HG02970 (cell line): ENCODE measurements around the gene GSG1L.

Source experiments
- ATAC-seq: cut with Tn5 transposase; IDR thresholded peaks from one replicate; pipeline ENCODE4 v1.9.1; 2021; ENCODE audit warnings: mild to moderate bottlenecking, moderate library complexity, moderate number of reproducible peaks; ENCODE audit not compliant: unreplicated experiment, low FRiP score

The GSG1L gene

GRCh38 chr16:27784351-27785306, 278.9 kb downstream of the GSG1L start:
- no peak for ATAC-seq

- ATAC-seq: no peak
Observed at GRCh38 chr16:27781981-27782880, 281.3 kb downstream of the GSG1L start.

- no peak for ATAC-seq
Observed at GRCh38 chr16:27781195-27781524, 282.4 kb downstream of the GSG1L start.

GRCh38 chr16:27780468-27781194, 282.9 kb downstream of the GSG1L start:
- no peak for ATAC-seq

DNA sequence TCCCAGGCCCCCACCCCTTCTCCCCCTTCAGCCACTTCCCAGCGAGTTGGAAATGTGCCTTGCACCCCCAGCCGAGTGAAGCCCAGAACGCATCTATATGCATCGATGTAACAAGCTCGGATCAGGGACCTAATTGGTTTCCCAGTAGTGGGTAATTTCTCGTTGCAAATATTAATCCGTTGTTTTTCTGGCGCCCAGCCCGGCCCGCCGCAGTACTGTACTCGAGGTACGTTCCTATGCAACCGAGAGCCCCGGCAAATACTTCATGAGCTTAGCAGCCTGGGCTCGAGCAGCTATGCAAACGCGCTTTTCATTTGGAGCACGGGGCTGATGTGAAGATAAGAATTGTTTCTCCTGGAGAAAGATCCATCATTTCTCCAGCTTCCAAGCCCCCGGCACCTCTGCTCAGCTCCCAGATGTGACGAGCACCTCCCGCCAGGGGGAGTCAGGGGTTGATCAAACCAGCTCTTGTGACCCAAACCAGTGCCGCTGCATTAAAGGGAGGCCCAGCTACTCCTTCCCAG, 283.8 kb downstream of the GSG1L start:
- ATAC-seq: no peak

- ATAC-seq: no peak
Observed at GRCh38 chr16:27778926-27779570, 284.5 kb downstream of the GSG1L start.

- ATAC-seq: no peak
Observed at GRCh38 chr16:27778171-27778925, 285.2 kb downstream of the GSG1L start.

DNA sequence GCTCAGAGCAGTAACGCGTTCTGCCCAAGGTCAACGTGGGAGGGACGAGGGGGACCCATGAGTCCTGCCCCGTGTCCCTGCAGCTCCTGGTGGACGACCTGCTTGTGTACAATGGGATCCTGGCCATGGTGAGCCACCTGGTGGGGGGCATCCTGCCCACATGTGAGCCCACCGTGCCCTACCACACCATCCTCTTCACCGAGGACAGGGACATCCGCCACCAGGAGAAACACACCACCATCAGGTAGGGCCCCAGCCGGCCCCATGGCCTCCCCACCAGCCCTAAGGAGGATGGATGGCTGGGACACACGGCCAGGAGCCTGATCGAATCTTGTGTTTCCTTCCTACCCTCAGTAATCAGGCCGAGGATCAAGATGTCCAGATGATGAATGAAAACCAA, 286.0 kb downstream of the GSG1L start:
- no peak for ATAC-seq

GRCh38 chr16:27776556-27777225, 286.8 kb downstream of the GSG1L start:
- ATAC-seq: no peak

GRCh38 chr16:27775254-27775653, 288.3 kb downstream of the GSG1L start:
- no peak for ATAC-seq

DNA sequence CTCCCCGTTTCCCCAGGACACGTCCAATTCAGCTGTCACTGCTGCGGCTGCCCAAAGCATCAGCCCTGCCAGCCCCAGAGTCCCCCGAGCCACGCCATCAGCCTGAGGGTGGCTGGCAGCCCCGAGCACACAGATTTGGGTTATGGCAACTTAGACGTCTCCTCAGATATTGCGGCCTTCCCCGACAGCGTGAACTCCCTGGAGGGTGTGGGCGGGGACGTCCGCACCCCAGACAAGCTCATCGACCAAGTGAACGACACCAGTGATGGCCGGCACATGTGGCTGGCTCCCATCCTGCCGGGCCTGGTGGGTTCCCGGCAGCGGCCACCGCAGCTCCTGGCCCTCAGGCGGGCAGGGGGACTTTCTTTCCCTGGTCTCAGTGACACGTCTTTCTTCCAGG, 288.7 kb downstream of the GSG1L start:
- ATAC-seq: no peak

DNA sequence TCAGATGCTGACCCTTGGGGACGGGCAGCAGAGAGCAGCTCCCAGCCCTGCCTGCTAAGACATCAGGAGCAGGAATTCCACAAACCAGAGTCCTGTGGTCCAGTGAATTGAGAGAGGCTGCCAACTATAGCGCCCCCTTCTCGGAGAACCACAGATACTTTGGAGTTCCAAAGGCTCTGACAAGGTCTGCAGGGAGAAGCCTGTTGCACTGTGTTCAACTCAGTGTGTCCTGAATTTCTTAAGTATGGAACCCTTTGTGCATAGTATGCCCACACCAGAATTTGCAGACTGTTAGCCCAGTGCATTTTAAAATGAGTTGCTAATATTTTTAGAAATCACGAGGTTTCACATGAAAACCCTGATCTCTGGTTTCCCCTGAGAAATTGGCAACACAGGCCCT, 290.2 kb downstream of the GSG1L start:
- no peak for ATAC-seq

DNA sequence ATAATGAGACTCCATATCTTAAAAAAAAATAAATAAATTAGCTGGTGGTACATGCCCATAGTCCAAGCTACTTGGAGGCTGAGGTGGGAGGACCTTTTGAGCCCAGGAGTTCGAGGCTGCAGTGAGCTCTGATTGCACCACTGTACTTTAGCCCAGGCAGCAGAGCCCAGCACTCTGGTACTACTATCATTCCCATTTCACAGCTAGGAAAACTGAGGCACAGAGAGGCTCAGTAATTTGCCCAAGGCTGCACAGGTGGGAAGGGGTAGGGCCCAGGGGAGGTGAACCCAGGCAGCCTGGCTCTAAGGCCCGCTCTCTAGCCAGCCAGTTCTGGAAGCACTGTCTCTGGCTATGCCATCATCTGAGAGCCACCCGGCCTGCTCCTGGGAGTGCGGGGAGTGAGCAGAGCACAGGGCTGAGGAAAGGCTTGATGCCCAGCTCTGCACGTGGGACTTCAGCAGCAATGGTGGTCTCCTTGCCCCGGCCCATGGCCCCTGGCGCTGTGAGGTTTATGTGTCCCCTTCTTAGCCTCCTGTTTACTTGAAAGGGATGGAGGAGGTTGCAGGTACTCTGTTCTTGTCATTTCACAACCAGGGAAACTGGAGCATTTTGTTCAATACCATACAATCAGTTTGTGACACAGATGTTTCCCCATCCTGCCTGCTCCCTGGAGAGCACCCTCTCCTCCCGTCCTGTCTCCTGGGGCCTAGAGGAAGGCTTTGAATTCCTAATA, 291.3 kb downstream of the GSG1L start:
- ATAC-seq: no peak

GRCh38 chr16:27771201-27771910, 292.2 kb downstream of the GSG1L start:
- no peak for ATAC-seq

- no peak for ATAC-seq
Observed at GRCh38 chr16:27770271-27771196, 293.0 kb downstream of the GSG1L start.

DNA sequence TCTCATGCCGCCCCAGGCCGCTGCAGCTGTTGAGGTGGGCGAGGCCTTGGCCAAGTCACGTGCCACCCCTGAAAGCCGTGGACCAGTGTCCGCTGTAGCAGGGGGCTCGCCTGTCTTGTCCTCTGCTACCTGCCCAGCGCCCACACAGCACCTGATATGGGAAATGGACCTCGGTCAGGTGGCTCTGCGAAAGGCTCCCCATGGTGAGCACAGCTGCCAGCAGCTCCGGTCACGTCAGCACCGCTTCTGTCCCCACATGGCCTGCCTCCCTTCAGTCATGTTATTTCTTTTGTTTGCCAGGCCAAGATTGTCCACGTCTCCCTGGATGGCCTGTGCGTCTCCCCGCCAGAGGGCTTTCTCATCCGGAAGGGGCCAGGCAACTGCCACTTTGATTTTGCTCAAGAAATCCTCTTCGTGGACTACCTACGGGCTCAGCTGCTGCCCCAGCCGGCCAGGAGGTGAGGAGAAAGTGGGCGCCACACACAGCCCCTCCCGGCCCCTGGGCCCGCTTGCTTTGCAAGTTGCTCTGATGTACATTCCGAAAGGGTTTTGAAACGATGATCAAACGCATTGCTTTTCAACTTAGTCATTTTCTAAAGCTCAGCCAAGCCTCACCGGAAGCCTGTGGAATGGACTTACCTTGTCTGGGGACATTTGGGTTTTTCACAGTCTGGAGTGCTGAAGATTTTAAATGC, 293.8 kb downstream of the GSG1L start:
- no peak for ATAC-seq
